Right lobe of liver (tissue), 6 donors: ENCODE measurements around the gene SIL1. TPM values are rescaled to one million over a fixed set of nuclear protein-coding genes. Genes with fewer than 3 reads are reported as not detected.

Experiments
- ATAC-seq, 4 donors: fragments of 200-7000 bp; cut with Tn5 transposase; one replicate each; pipeline ENCODE4 v1.9.1; 2020; ENCODE audit warnings: mild to moderate bottlenecking in 4 of 4, moderate library complexity in 4 of 4
- DNase-seq, 3 donors: peaks; one replicate each; pipeline ENCODE4 v3.0.0-alpha.2; 2020
- H3K27ac ChIP-seq, 3 donors: fragments of 200-600 bp; one replicate each; pipeline ENCODE4 v1.8.0; 2022
- H3K27me3 ChIP-seq, 2 donors: fragments of 200-600 bp; one replicate each; pipeline ENCODE4 v1.8.0; 2022
- H3K36me3 ChIP-seq, 4 donors: fragments of 200-600 bp; sonication (generic) in 1 of 4; one replicate each; pipeline versions ENCODE4 v1.5.1 to v1.8.0; 2017 to 2022; ENCODE audit warnings: control low read depth in 1 of 4
- H3K4me1 ChIP-seq, 4 donors: fragments of 200-600 bp; sonication (generic) in 1 of 4; one replicate each; pipeline versions ENCODE4 v1.5.1 to v1.8.0; 2017 to 2022; ENCODE audit warnings: control low read depth in 1 of 4
- H3K4me3 ChIP-seq, 3 donors: fragments of 200-600 bp; one replicate each; pipeline ENCODE4 v1.8.0; 2022
- H3K9me3 ChIP-seq, 4 donors: fragments of 200-600 bp; sonication (generic) in 1 of 4; one replicate each; pipeline versions ENCODE4 v1.5.1 to v1.8.0; 2017 to 2022; ENCODE audit warnings: control low read depth in 1 of 4
- CTCF ChIP-seq, 4 donors: fragments of 200-600 bp in 3 of 4; fragments of 450-650 bp in 1 of 4; IDR thresholded peaks; one replicate each; pipeline versions ENCODE4 v1.5.1 to v1.8.0; 2016 to 2022; ENCODE audit warnings: antibody characterized with exemption in 4 of 4, mild to moderate bottlenecking in 2 of 4
- POLR2A ChIP-seq: fragments of 450-650 bp; IDR thresholded peaks from one replicate; pipeline ENCODE4 v1.6.1; 2017; ENCODE audit warnings: antibody characterized with exemption, mild to moderate bottlenecking
- WGBS: methylation state at CpG from one replicate; pipeline ENCODE4 v1.1.6; 2018; ENCODE audit warnings: low coverage, low lambda C conversion rate; ENCODE audit not compliant: insufficient coverage; ENCODE audit errors: missing lambda C conversion rate; 5-methylcytosine and 5-hydroxymethylcytosine counted together
- intact Hi-C, 2 donors: fragments of 100-400 bp; cut with DNase I; formaldehyde crosslinking; loops; one replicate each; pipeline versions ENCODE4 v1.11.2 to v1.14.1; 2022
- total RNA-seq, 6 experiments: library from RNA; depleted of rRNA in 2 of 6; stranded (reverse); fragments of >200 nt in 2 of 6; fragmentation: NEBNext Ultra II Directional in 3 of 6; extraction: Animal tissue kit (Norgen Biotek cat#: 25700) in 3 of 6; gene quantifications; one replicate each; pipeline versions ENCODE4 v1.1.0 to v1.2.4, GENCODE V29; 2016 to 2023
- donor health status: DM: no; HTN: yes; CAD: no.
- donor health status: DM: no; HTN: no; CAD: no.
- donor health status: DM: no; HTN: no; CAD: no.
- donor health status: DM: no; HTN: yes; CAD: no.
- donor health status: DM: no; HTN: yes; CAD: no.

Gene SIL1
- total RNA-seq, 6 experiments from 2014 or later: 57.6 to 94.9 (median 67.0) TPM

GRCh38 chr5:139158791-139159190 is 39.4 kb downstream of the SIL1 start:
- 100% methylated on average over 1 of the region's 1 CpG for WGBS
- Histone ChIP-seq H3K27me3 (no peaks in the 10 kb centered on the region), H3K4me3 (no peak overlapping the region), H3K27ac (no peak overlapping the region), H3K36me3 (no peaks in the 10 kb centered on the region), H3K9me3 (no peaks in the 10 kb centered on the region), H3K4me1 (no peaks in the 10 kb centered on the region)
- ATAC-seq (no peak), DNase-seq (no peak)
- intact Hi-C loops: no loop called here
- TF ChIP-seq POLR2A: no peak

GRCh38 chr5:139157556-139157955 is 40.6 kb downstream of the SIL1 start:
- Histone ChIP-seq H3K4me3 (no peak overlapping the region), H3K9me3 (no peaks in the 10 kb centered on the region), H3K27me3 (no peaks in the 10 kb centered on the region), H3K27ac (no peak overlapping the region), H3K36me3 (no peaks in the 10 kb centered on the region), H3K4me1 (no peaks in the 10 kb centered on the region)
- DNase-seq (no peak), ATAC-seq (no peak)
- intact Hi-C loops: no loop called here
- no peak for TF ChIP-seq CTCF (IDR thresholded peaks at IDR 0.05)
- no peak for TF ChIP-seq POLR2A

- no CpG with 5 or more reads among the region's 1 CpG for WGBS
- ATAC-seq: no peak
- DNase-seq: no peak
- Histone ChIP-seq H3K4me3 (no peak overlapping the region), H3K36me3 (no peaks in the 10 kb centered on the region), H3K9me3 (no peaks in the 10 kb centered on the region), H3K27me3 (no peaks in the 10 kb centered on the region), H3K27ac (no peak overlapping the region), H3K4me1 (no peaks in the 10 kb centered on the region)
- intact Hi-C loops: no loop called here
- TF ChIP-seq POLR2A (no peak), CTCF (IDR thresholded peaks at IDR 0.05) (no peak)
Observed at GRCh38 chr5:139156814-139157213, 41.4 kb downstream of the SIL1 start.

GRCh38 chr5:139155333-139155732 is 42.8 kb downstream of the SIL1 start:
- Histone ChIP-seq H3K4me3 (no peak overlapping the region), H3K36me3 (no peaks in the 10 kb centered on the region), H3K27me3 (no peaks in the 10 kb centered on the region), H3K27ac (no peak overlapping the region), H3K9me3 (no peaks in the 10 kb centered on the region), H3K4me1 (peaks cover 0 to 7% (median 3%) of the 10 kb centered on the region in 4 donors)
- no peak for ATAC-seq
- intact Hi-C loops: no loop called here
- DNase-seq: no peak
- no peak for TF ChIP-seq POLR2A
- no peak for TF ChIP-seq CTCF (IDR thresholded peaks at IDR 0.05)
- 100% methylated on average over 5 of the region's 5 CpGs for WGBS

GRCh38 chr5:139151902-139152301 is 46.3 kb downstream of the SIL1 start:
- TF ChIP-seq POLR2A (no peak), CTCF (IDR thresholded peaks at IDR 0.05) (no peak)
- no peak for DNase-seq
- no peak for ATAC-seq
- no peaks in the 10 kb centered on the region for H3K27me3 ChIP-seq
- H3K4me1 ChIP-seq: peaks cover 0 to 37% (median 17%) of the 10 kb centered on the region in 4 donors
- no peak overlapping the region for H3K27ac ChIP-seq
- H3K4me3 ChIP-seq: no peak overlapping the region
- no peaks in the 10 kb centered on the region for H3K36me3 ChIP-seq
- no peaks in the 10 kb centered on the region for H3K9me3 ChIP-seq
- WGBS: 94% methylated on average over 6 of the region's 7 CpGs
- intact Hi-C loops: no loop called here
